Measurements from ENCODE around the gene MVP. TPM values are rescaled to one million over a fixed set of nuclear protein-coding genes. Genes with fewer than 3 reads are reported as not detected.
"Not testable (repeated sequence)": the region's sequence is repeated elsewhere in the genome, so short reads cannot be mapped to it uniquely, and the experiment has no call there.

MVP gene
- total RNA-seq, 2 donors from 2014 or later = 467 to 578 TPM

GRCh38 chr16:29889372-29889771, 69.1 kb downstream of the MVP start:
- intact Hi-C loops (cut with DNase I, micrococcal nuclease); ATAC-seq: not testable (repeated sequence)

GRCh38 chr16:29891525-29892457, 71.5 kb downstream of the MVP start:
- ATAC-seq (peak; percentile 66), DNase-seq (no peak)
- intact Hi-C loops (cut with DNase I, micrococcal nuclease) = no loop called here

More at GRCh38 chr16:29889372-29889771, 69.1 kb downstream of the MVP start:
- DNase-seq = not testable (repeated sequence)

GRCh38 chr16:29892458-29892813, 72.2 kb downstream of the MVP start:
- intact Hi-C loops (cut with DNase I, micrococcal nuclease) = no loop called here
- ATAC-seq = no peak
- no peak for DNase-seq

- ATAC-seq = no peak
- intact Hi-C loops (cut with DNase I, micrococcal nuclease) = no loop called here
Measured at GRCh38 chr16:29893553-29893952, 73.3 kb downstream of the MVP start.

GRCh38 chr16:29894352-29894751, 74.1 kb downstream of the MVP start:
- intact Hi-C loops (cut with DNase I, micrococcal nuclease) = no loop called here
- no peak for DNase-seq
- no peak for ATAC-seq

More at GRCh38 chr16:29893553-29893952, 73.3 kb downstream of the MVP start:
- DNase-seq = no peak

GRCh38 chr16:29896841-29897240, 76.6 kb downstream of the MVP start:
- ATAC-seq (no peak), DNase-seq (no peak)
- intact Hi-C loops (cut with DNase I, micrococcal nuclease) = no loop called here

GRCh38 chr16:29897333-29897732, 77.1 kb downstream of the MVP start:
- no peak for DNase-seq
- no peak for ATAC-seq
- intact Hi-C loops (cut with DNase I, micrococcal nuclease) = no loop called here

Other genes starting within 250 kb of the MVP start
- gene SPN, start 157.2 kb upstream of the MVP start, total RNA-seq = 1 to 10 TPM; 1.8 to 3.5 TPM
- gene QPRT, start 141.3 kb upstream of the MVP start, total RNA-seq = 10 to 100 TPM; 44.9 to 47.4 TPM
- 1 to 10 TPM; 1.6 to 3.2 TPM for gene C16orf54, start 74.5 kb upstream of the MVP start, total RNA-seq
- 1,000 to 10,000 TPM; 1,315 to 1,793 TPM for gene ZG16, start 42.2 kb upstream of the MVP start, total RNA-seq
- gene KIF22, start 29.7 kb upstream of the MVP start, total RNA-seq = 10 to 100 TPM; 53.0 to 55.2 TPM
- gene MAZ, start 13.9 kb upstream of the MVP start, total RNA-seq = 100 to 1,000 TPM; 252 to 365 TPM
- 1 to 10 TPM; 1.3 to 2.0 TPM for gene PRRT2, start 8.3 kb upstream of the MVP start, total RNA-seq
- gene PAGR1, start 4.3 kb upstream of the MVP start, total RNA-seq = 10 to 100 TPM; 16.8 to 17.4 TPM
- 10 to 100 TPM; 62.9 to 85.3 TPM for gene CDIPT, start 42.8 kb downstream of the MVP start, total RNA-seq
- gene SEZ6L2, start 79.1 kb downstream of the MVP start, total RNA-seq = 10 to 100 TPM; 11.1 to 13.0 TPM
- 1 to 10 TPM; 1.7 to 2.0 TPM for gene ASPHD1, start 80.0 kb downstream of the MVP start, total RNA-seq
- gene KCTD13, start 105.8 kb downstream of the MVP start, total RNA-seq = 10 to 100 TPM; 22.2 to 35.2 TPM
- 100 to 1,000 TPM; 187 to 192 TPM for gene TMEM219, start 141.6 kb downstream of the MVP start, total RNA-seq
- 10 to 100 TPM; 44.5 TPM for gene TAOK2, start 153.4 kb downstream of the MVP start, total RNA-seq
- 10 to 100 TPM in 1 of 2 donors, 1 to 10 TPM in 1; 7.6 to 11.9 TPM for gene HIRIP3, start 175.2 kb downstream of the MVP start, total RNA-seq
- 10 to 100 TPM; 61.4 to 73.7 TPM for gene INO80E, start 175.8 kb downstream of the MVP start, total RNA-seq
- 1 to 10 TPM; 7.5 to 9.2 TPM for gene DOC2A, start 190.6 kb downstream of the MVP start, total RNA-seq
- gene C16orf92, start 202.7 kb downstream of the MVP start, total RNA-seq = not detected
- gene TLCD3B, start 210.8 kb downstream of the MVP start, total RNA-seq = under 1 TPM in 1 of 2 donors, not detected in 1; 0.31 TPM
- gene ALDOA, start 245.3 kb downstream of the MVP start, total RNA-seq = 1,000 to 10,000 TPM; 1,798 to 1,835 TPM